ENCODE measurements around the gene DPY19L1.
"Not testable (repeated sequence)": the region's sequence is repeated elsewhere in the genome, so short reads cannot be mapped to it uniquely, and the experiment has no call there.

DPY19L1 gene

DNA sequence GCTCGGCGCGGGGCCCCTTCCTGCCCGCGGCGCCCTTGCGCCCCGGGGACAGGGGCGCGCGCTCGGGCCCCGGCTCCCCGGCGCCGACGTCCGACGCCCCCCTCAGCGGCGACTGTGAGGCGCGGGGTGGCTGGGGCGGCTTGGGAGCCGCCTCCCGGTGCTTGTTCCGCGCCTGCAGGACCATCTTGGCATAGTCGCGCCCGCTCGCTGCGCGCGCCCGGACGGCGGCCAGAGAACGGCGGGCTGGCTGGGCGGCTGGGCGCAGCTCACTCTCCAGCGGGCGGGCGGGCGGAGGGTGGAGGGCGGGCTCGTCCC lies at the start of gene DPY19L1:
Gene DPY19L1 (minus strand): TSS at position 275 of the 315 bp plus-strand sequence. CDS start 91 bp downstream, at position 184.
- no peak for DNase-seq (ENCODE audit: low read depth)

DNA sequence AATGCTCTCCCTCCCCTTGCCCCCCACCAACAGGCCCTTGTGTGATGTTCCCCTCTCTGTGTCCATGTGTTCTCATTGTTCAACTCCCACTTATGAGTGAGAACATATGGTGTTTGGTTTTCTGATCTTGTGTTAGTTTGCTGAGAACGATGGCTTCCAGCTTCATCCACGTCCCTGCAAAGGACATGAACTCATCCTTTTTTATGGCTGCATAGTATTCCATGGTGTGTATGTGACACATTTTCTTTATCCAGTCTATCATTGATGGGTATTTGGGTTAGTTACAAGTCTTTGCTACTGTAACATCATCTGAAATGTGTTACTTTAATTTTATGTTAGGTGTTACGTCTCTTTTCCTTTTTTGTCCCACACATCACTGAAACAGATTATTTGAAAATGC lies 42.2 kb upstream of the DPY19L1 start:
- DNase-seq (ENCODE audit: low read depth), result not testable (repeated sequence)

DNA sequence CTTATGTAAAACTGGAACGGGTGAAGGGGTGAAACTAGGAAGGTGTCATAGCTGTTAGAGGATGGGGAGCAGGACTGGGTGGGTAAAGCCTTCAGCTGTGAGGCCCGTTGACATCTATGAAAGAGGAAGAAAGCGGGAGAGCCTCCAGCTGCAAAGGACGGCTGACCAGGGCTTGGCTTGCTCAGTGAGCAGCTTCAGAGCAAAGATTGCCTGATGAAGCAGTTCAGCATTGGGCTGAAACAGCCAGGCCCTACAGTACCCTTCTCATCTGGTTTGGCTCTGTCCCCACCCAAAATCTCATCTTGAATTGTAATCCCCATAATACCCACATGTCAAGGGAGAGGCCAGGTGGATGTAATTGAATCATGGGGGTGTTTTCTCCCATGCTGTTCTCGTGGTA lies 36.7 kb upstream of the DPY19L1 start:
- not testable (repeated sequence) for DNase-seq (ENCODE audit: low read depth)

DNA sequence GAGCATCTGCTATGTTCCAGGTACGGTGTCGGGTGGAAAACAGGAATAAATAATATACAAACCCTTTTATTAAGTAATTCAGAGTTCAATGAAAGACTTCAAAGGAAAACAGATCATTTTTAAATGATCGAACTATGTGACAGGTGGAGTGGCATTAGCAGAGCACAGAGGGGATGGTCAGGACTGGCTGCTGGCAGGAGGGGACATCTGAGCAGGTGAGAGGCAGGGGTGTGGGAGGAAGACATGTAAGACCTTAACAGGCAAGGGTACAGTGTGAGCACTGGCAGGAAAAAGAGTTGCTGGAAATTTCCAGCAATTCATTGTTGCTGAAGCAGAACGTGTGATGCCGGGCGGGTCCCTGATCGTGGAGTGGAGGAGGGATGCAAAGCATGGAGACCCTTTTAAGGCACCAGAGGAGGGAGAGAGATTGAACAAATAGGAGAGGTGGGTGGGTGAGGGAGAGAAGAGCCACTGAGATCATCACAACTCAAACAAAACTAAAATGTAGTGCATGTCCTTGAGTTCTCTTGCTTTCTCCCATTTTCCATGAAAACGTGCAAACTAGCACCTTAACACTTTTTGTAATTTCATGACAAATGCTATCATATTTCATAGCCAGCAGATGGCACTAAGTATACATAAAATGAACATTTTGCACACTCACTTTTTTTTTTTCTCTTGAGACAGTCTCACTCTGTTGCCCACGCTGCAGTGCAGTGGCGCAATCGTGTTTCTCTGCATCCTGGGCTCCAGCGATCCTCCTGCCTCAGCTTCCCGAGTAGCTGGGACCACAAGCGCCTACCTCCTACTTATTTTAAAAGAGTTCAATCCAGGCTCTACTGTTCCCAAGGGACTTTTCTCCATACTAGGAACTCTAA lies 35.9 kb upstream of the DPY19L1 start:
- DNase-seq (ENCODE audit: low read depth), result not testable (repeated sequence)

DNA sequence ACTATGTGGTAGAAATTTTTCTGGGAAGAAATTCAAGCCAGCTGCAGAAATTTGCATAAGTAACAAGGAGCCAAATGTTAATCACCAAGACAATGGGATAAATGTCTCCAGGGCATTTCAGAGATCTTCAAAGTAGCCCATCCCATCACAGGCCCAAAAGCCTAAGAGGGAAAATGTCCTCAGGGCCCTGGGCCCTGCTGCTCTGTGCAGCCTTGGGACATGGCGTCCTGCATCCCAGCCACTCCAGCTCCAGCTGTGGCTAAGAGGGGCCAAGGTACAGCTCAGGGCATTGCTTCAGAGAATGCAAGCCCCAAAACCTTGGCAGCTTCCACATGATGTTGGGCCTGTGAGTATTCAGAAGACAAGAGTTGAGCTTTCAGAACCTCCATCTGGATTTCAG lies 31.8 kb upstream of the DPY19L1 start:
- DNase-seq (ENCODE audit: low read depth), result not testable (repeated sequence)

DNA sequence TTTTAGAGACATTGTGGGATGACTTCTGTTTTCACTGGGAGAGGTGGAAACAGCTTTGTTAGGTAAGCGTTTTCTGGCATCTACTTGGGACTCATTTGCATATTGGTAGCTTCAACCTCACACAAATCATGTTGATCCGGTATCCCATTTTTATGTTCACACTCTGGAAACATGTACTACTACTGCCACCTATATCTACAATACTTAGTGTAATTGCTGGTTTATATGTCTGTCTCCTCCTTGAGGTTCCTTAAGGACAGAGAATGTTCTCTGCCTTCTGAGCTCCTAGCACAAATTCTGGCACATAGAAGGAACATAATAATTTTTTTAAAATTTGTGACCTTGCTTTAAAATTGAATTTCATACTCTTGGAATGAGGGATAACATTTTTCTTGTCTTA lies 28.1 kb upstream of the DPY19L1 start:
- not testable (repeated sequence) for DNase-seq (ENCODE audit: low read depth)

DNA sequence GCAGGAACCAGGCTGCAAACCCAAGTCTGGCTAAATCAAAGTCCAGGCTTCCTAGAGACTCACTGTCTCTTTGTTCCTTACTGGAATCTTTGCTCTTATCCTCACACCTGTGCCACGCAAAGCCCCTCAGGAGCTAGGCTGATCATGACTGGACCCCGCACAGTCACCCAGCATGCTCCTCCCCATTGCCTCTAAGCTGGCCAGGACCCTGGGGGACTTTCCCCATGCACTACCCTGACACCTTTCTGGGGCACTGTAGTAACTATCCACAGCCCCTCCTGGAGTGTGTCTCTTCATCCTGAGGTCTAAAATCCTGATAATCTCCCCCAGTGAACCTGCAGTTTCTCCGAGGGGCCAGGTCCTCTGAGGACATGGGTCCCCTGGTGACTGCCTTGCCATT lies 21.3 kb upstream of the DPY19L1 start:
- DNase-seq (ENCODE audit: low read depth), result not testable (repeated sequence)

DNA sequence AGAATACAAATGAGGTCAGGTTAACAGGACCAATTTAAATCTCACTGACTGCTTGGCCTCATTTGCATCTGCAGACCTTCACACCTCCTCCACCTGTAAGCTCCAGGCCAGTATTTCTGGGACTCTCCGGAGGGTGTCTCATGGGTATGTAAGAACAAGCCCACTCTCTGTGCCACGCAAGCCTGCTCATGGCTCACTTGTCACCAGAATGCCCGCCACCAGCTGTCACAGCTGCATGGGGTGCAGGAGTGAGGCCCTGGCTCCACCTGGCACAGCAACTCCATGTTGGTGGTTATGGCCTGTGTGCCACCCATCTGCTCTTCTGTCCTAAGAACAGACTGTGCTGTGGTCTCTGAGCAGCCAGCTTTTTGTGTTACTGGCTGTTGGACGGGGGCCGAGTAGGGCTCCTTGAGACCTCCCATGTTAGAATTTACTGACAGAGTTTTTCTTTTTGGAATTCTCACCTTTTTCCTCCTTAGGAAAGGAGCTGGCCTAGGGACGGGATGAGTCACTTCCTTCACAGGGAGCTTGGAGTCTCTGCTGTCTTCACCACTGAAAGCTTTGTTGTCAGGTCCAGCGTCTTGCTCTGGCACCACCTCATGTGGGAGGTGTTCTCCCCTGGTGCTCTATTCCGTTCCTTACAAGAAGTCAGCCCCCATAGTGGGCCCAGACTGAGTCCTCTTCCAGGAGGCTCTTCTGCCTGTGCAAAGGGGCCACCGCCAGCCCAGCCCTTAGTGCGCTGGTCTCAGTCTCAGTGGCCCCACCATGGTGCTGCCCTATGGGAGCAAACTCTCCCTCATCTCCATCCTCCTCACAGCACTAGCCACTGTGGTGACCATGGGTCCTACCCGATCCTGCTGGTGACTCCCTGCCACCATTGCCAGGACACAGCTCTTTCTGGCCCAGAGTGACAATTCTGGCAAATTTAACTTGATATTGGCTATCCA lies 20.5 kb upstream of the DPY19L1 start:
- not testable (repeated sequence) for DNase-seq (ENCODE audit: low read depth)

DNA sequence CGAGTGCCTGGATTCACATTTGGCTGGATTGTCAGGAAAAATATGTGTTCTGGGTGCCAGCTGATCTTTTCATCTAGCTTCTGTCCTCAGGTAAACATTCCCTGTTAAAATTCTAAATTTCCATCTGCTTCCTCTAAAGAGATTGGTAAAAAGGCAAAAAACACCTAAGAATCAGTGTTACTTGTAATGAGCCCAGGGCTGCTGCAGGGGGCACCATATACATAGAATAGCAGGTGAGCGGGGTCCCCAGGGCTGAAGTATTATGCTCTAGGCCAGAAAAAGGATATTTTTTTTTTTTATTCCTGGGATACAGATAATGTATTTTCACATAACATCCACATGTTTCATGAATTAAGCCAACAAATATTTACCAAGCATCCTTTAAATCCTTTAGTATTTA lies 18.4 kb upstream of the DPY19L1 start:
- DNase-seq (ENCODE audit: low read depth), result not testable (repeated sequence)

DNA sequence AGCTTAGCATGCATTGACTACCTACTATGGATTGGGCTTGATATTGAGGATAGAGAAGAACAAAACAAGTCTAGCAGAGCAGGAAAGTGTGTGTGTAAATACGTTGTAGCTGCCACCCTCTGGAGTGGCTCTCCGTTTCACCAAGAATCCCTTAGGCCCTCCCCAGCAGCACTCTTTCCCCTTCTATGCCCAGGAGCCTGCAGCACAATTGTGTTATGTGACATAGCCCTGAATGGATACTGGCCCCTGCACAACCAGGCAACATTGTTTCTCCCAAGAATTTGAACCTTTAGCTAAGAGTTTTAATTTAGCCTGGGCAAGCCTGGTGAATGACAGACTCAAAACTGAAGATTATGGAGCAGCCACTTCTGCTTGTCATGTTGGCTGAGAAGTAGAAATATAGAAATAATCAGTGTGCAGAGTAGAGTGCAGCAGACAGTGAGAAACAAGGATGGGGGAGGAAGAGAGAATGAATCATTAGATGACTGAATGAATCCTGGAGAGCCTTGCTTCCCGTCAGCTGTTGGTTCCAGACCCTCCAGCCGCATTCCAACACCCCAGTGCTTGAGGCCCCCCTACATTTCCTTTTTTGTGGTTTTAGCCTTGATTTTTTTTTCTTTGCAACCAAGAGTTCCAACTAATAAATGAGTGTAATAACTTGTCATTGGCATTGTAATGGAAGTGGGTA lies 16.3 kb upstream of the DPY19L1 start:
- not testable (repeated sequence) for DNase-seq (ENCODE audit: low read depth)

DNA sequence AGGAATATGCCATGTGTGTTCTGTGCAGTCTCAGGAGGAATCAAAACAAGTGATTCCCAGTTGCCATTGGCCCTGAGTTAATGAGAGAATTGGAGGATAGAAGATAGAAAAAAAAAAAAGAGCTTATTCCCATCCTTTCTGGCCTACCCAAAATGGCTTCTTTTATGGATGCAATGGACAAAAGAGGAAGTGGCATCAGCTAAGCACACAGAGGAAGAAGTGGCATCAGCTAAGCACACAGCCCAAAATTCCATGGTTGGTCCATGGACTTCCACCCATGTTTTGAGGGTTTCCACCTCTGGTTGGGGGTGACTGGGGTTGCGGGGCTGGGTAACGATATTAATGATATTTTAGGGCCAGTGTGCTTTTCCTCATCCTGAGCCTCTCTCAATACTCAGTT lies 11.1 kb upstream of the DPY19L1 start:
- not testable (repeated sequence) for DNase-seq (ENCODE audit: low read depth)

DNA sequence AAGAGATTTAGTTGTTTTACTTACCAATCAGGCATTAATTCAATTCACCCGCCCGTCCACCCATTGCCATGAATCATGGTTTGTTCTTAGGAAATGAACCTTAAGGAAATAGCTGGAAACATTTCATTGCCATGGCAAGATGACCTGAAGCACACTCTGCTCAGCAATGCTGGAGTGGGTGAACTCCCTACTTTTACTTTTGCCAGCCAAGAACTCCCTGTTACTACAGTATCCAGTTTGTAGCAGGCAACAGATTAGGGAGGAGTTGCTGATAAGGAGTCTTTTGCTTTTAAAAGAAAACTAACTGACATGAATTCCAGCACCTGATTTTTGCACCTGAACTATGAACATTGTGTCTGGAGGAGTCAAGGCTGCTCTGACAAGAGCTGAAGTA lies 10.6 kb upstream of the DPY19L1 start:
- not testable (repeated sequence) for DNase-seq (ENCODE audit: low read depth)

DNA sequence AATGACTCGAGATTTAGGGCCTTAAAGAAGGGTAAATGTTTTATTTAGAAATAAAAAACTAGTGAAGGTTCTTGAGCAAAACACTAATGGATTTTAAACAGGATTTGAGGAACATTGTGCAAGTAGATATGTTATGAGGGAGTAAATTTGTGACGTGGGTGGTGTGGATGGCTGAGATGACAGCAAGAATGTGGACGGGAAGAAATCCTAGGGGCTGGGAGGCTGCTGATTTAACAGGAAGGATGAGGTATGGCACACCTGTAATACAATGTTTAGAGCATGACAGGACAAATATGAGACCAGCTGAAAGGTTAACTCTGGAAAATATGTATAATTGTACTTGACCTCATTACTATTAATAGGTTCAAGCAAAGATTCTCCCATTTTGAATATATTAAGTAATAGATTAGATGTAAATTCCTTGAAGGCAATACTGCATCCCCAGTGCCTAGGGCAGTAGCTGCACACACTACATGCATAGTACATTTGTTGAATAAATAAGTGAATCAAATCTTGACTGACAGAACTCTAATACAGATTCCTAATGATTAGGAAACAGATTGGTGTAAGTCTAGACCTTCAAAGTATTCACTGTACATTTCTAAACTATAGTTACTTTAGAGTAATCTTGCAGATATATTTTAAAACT lies 10.1 kb upstream of the DPY19L1 start:
- DNase-seq (ENCODE audit: low read depth), result not testable (repeated sequence)

DNA sequence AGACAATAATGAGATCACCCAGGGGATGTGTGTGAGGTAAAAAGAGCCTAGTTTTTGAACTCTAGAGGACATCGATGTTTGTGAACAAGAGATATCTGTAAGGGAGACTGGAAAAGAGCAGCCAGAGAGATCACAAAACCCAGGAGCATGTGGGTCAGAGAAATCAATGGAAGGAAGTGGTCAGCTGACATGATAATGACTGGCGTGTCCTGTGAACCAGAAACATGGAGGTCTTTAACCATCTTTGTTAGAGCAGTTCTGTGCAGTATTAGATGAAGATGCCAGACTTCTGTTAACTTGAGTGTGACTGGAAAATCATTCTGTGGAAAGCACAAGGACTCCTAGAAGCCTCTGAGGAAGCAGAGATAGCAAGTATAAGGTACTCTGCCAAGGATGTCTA lies 6.0 kb upstream of the DPY19L1 start:
- not testable (repeated sequence) for DNase-seq (ENCODE audit: low read depth)

DNA sequence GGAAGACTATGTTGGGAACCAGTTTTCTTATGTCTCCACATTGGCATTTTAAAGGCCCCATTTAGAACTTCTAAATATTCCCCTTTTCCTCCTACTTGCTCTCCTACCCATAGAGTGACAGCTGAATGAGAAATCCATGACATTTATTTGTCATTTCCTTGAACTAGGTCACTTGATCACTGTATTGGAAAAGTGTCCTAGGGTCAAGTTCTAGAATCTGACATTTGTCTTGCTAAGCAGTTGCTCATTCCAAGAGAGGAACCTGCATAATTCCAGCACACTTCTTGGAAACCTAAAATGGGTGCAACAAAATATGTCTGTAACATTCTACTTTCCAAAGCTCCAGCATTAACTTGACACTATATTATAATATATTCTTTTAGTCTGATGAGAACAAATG lies 3.6 kb upstream of the DPY19L1 start:
- DNase-seq (ENCODE audit: low read depth), result no peak

DNA sequence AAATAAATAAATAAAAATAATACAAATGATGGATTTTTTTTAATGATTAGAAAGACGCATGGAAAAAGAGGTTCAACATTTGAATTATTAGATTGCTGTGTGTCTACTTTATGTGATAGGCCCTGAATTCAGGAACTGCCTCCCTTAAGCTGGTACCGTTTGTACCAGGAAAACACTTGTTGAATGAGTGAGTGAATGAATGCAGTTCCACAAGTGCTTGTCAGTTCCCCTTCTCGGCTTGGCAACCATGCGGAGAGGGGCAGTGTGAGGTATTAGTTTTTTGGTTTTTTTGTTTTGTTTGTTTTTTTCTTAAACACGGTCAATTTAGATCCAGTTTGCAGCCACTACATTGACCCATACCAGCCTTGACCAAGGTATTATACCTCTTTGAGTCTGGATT lies 2.1 kb upstream of the DPY19L1 start:
- DNase-seq (ENCODE audit: low read depth), result no peak

DNA sequence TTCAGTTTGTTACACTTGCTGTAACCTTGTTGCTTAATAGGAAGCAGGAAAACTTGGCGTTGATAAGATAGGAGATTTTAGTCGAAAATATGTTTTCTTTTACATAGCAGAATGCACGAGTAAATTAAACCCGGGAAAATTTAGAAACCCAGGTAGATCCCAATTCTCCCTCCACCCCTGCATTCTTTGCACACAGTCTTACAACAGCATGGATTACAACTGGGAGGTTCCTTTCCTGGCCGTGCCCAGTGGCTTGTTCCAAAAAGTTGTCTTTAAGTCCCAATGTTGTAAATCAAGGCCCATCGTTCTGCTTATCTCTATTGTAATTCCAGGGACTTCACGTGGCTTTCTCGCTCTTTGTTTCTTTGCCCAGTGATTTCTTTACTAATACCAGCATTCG lies 1.1 kb upstream of the DPY19L1 start:
- DNase-seq (ENCODE audit: low read depth), result no peak

DNA sequence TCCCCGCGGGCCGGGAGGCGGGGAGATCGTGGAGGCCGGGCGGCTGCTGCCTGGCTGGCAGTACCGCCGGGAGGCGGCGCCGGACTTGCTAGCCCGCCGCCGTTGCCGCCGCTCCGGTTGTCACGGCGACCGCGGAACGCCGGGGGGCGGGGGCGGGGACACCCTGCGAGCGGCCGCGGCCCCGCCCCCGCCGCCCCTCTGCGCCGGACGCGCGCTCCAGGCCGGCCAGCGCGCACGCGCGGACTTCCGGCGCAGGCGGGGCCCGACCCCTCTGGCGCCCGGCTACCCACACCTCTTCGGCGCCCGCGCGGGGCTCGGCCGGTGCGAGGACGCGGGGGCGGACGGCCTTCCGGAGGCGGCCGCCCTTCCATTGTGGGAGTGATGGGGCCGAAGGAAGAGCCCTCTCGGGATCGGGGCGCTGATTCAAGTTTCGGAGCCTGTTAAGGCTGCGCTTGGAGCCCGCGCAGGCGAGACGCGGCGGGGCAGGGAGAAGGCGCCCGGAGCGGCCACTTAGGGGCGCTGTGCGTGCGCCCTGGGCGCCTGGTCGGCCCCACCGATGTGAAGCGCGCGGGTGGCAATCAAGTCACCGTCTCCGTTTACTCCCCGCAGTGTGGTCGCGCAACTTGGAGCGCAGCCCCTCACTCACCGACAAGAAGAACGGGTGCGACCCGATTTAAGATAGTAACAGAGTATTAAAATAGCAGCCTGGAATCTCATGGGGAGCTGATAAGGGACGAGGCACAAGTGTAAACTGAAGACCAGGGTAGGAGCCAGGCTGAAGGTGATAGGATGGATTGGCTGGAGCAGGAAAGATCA lies 449 bp upstream of the DPY19L1 start:
- peak; percentile 89 for DNase-seq (ENCODE audit: low read depth)

DNA sequence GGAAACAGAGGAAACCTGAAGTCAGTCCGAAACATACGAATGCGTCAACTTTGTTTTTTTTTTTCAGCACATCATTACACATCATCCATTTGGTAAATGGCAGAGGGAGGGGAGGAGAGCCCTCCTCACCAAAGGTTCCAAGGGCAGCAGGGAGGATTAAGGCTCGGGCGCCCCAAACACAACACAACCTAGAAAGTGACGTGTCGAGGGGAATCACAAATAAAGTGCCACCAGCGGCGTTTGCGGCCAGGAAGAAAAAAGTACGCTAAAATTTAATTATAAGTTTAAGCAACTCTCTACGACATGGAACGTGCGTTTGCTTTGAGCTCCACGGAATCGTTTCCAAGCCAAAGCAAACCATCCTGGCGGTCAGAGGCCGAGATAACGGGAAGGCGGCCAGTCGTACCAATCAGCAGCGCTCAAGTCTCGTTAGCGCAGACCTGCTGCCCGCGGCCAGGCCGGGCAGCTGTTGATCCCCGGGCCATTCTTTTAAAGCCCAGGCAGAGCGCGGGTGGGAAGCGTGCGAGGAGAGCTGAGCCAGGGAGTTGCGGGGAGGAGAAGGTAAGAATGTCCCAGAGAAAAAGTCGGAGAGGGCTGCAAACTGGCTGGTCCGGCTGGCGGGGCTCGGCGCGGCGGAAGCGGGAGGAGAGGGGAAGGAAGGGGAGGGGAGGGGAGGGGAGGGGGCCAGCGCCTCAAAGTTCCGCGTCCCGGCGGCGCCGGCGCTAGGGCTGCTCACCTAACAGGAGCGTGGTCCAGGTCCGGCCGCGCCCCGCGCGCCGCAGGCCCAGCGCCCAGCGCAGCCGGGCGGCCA lies 719 bp downstream of the DPY19L1 start:
- DNase-seq (ENCODE audit: low read depth), result peak; percentile 11

DNA sequence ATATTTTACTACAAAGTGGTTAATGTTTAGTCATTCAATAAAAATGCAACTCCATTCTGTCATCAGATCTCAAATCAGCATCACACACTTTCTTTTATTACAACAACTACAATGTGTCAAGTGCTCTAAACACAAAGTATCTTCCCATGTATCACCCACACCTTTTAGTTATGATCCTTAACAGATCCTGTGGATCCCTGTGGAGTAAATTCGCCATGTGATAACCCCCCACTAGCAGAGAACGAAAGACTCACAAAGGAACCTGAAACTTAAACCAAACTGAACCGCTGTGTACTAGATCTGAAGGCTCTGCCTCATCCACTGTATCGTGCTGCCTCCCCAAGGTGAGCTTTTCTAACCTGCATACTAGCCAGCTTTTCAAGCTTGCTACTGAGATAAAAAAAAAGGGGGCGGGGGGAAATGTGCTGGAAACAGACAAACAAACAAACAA lies 1.7 kb downstream of the DPY19L1 start:
- peak; percentile 13 for DNase-seq (ENCODE audit: low read depth)
